A549 (cell line): ENCODE results near the gene EXOC7.

Experiments used
- CBX2 ChIP-seq: fragments of 200-600 bp; sonication (generic); IDR thresholded peaks from 2 replicates; pipeline ENCODE4 v1.6.1; 2016; ENCODE audit warnings: low read depth, mild to moderate bottlenecking, borderline replicate concordance
- ESRRA ChIP-seq: fragments of 150-350 bp; IDR thresholded peaks from 2 replicates; pipeline ENCODE4 v1.6.1; 2014; ENCODE audit warnings: mild to moderate bottlenecking, low read length, borderline replicate concordance
- POLR2A ChIP-seq: IDR thresholded peaks from 2 replicates; pipeline ENCODE4 v1.6.1; 2012; ENCODE audit warnings: mild to moderate bottlenecking, low read length
- RAD21 ChIP-seq, 2 experiments: fragments of >200 bp in 1 of 2; sonication (Bioruptor Twin) in 1 of 2; formaldehyde crosslinking in 1 of 2; IDR thresholded peaks in 1 of 2; conservative IDR thresholded peaks in 1 of 2; 2 replicates in 1 of 2; 3 replicates in 1 of 2; pipeline ENCODE4 v1.6.1; 2012 to 2018; ENCODE audit warnings: inconsistent platforms in 1 of 2
- RNF2 ChIP-seq: fragments of 200-600 bp; sonication (generic); IDR thresholded peaks from 2 replicates; pipeline ENCODE4 v1.6.1; 2016; ENCODE audit warnings: low read depth, mild to moderate bottlenecking, antibody characterized with exemption, moderate library complexity, borderline replicate concordance
- TF ChIP-seq, protein P1 (sequence below): fragments of 450-650 bp; IDR thresholded peaks from 2 replicates; pipeline ENCODE4 v1.6.1; 2014; ENCODE audit warnings: antibody characterized with exemption
- TF ChIP-seq, protein P2 (sequence below): fragments of >200 bp; sonication (Bioruptor Twin); formaldehyde crosslinking; IDR thresholded peaks from 3 replicates; pipeline ENCODE4 v1.5.1; 2016

DNA sequence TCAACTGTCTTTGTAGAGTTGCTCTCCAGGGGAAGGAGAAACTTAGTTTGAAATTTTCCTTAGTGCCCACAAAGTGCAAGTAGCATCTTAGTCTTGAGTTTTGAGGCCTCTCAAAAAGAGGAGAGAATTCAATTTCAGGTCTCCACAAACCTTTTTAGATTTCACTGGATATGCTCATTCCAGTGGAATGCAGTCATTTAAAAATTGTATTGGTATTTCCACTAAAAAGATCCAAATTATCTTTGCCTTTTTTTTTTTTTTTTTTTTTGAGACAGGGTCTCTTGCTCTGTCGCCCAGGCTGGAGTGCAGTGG, 44.4 kb upstream of the EXOC7 start:
- no peak for TF ChIP-seq RNF2
- TF ChIP-seq POLR2A: no peak
- TF ChIP-seq ESRRA: no peak
- TF ChIP-seq, protein P1, sequence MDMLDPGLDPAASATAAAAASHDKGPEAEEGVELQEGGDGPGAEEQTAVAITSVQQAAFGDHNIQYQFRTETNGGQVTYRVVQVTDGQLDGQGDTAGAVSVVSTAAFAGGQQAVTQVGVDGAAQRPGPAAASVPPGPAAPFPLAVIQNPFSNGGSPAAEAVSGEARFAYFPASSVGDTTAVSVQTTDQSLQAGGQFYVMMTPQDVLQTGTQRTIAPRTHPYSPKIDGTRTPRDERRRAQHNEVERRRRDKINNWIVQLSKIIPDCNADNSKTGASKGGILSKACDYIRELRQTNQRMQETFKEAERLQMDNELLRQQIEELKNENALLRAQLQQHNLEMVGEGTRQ: no peak
- no peak for TF ChIP-seq RAD21 (conservative IDR thresholded peaks at IDR 0.05 in 1 of 2, IDR thresholded peaks at IDR 0.05 in 1 of 2)
- TF ChIP-seq, protein P2, sequence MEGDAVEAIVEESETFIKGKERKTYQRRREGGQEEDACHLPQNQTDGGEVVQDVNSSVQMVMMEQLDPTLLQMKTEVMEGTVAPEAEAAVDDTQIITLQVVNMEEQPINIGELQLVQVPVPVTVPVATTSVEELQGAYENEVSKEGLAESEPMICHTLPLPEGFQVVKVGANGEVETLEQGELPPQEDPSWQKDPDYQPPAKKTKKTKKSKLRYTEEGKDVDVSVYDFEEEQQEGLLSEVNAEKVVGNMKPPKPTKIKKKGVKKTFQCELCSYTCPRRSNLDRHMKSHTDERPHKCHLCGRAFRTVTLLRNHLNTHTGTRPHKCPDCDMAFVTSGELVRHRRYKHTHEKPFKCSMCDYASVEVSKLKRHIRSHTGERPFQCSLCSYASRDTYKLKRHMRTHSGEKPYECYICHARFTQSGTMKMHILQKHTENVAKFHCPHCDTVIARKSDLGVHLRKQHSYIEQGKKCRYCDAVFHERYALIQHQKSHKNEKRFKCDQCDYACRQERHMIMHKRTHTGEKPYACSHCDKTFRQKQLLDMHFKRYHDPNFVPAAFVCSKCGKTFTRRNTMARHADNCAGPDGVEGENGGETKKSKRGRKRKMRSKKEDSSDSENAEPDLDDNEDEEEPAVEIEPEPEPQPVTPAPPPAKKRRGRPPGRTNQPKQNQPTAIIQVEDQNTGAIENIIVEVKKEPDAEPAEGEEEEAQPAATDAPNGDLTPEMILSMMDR: no peak; the same call in 2 of the 3 replicates
- no peak for TF ChIP-seq CBX2
